ENCODE data around the gene IL22RA2. TPM values are rescaled to one million over a fixed set of nuclear protein-coding genes. Genes with fewer than 3 reads are reported as not detected.

The IL22RA2 gene
- total RNA-seq, 1 donor from 2014 or later: not detected

DNA sequence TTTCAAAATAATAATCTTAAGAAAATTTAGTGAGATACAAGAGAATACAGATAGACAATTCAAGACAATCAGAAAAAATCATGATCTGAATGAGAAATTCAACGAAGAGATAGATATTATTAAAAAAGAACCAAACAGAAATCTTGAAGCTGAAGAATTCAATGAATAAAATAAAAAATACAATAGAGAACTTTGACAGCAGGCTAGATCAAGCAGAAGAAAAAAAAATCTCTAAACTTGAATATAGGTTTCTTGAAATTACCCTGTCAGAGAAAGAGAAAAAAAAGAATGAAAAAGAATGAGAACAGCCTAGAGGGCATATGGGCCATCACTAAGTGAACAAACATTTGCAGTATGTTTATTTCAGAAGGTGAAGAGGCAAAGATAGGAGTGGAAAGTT is 39.0 kb downstream of the IL22RA2 start:
- H3K9me3 ChIP-seq: peaks cover 7% of the 10 kb centered on the region
- H3K4me1 ChIP-seq: no peaks in the 10 kb centered on the region
- no peaks in the 10 kb centered on the region for H3K36me3 ChIP-seq
- no peak overlapping the region for H3K4me3 ChIP-seq
- no peak for DNase-seq
- ATAC-seq: no peak
- no peak overlapping the region for H3K27ac ChIP-seq
- no peaks in the 10 kb centered on the region for H3K27me3 ChIP-seq
- TF ChIP-seq CTCF (IDR thresholded peaks at IDR 0.05): no peak
- intact Hi-C loops (cut with DNase I): no loop called here

DNA sequence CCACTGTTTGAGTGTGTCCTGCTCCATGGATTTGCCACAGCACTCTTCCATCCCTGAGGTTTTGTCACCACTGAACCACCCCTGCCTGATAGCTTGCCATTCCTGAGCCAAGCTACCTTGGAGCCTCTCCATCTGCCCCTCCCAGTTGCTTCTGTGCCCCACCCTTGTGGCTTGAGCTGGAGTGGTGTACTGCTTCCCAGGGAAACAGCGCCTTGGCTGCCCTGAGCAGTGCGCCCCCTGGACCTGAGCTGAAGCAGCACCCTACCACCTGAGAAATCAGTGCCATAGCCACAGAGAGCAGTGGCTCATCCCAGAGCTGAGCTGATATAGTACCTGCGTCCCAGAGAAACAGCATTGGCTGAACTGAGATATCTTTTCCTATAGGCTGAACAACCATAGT is 40.3 kb downstream of the IL22RA2 start:
- no peak for DNase-seq
- H3K4me1 ChIP-seq: no peaks in the 10 kb centered on the region
- ATAC-seq: peak; percentile 30
- H3K27me3 ChIP-seq: no peaks in the 10 kb centered on the region
- no peak overlapping the region for H3K4me3 ChIP-seq
- H3K9me3 ChIP-seq: peaks cover 7% of the 10 kb centered on the region
- intact Hi-C loops (cut with DNase I): no loop called here
- TF ChIP-seq CTCF (IDR thresholded peaks at IDR 0.05): no peak
- H3K36me3 ChIP-seq: no peaks in the 10 kb centered on the region
- no peak overlapping the region for H3K27ac ChIP-seq

- Histone ChIP-seq H3K4me3 (no peak overlapping the region), H3K36me3 (no peaks in the 10 kb centered on the region), H3K9me3 (no peaks in the 10 kb centered on the region), H3K27ac (no peak overlapping the region), H3K4me1 (no peaks in the 10 kb centered on the region), H3K27me3 (no peaks in the 10 kb centered on the region)
- ATAC-seq (no peak), DNase-seq (no peak)
- intact Hi-C loops (cut with DNase I): no loop called here
- no peak for TF ChIP-seq CTCF (IDR thresholded peaks at IDR 0.05)
Measured at GRCh38 chr6:137126875-137127485, 46.5 kb downstream of the IL22RA2 start.

- no peak overlapping the region for H3K27ac ChIP-seq
- intact Hi-C loops (cut with DNase I): no loop called here
- no peak for ATAC-seq
Measured at GRCh38 chr6:137123078-137123477, 50.4 kb downstream of the IL22RA2 start.

DNA sequence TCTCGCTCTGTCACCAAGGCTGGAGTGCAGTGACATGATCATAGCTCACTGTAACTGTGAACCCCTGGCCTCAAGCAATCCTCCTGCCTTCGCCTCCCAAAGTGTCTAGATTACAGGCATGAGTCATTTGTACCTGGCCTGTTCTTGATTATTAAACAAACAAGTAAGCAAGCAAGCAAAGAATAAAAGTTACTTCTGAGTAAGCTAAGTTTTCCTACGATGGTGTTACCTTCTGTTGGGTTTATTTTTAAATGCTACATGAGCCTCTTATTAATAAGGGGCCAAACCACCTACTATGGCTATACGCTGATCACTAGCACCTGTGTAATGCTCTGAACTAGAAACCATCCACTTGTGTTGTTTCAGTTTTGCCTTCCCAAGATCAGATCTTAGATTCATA is 50.8 kb downstream of the IL22RA2 start:
- H3K27ac ChIP-seq: no peak overlapping the region
- no peaks in the 10 kb centered on the region for H3K36me3 ChIP-seq
- intact Hi-C loops (cut with DNase I): no loop called here
- DNase-seq (no peak), ATAC-seq (no peak)
- TF ChIP-seq CTCF (IDR thresholded peaks at IDR 0.05): no peak
- no peak overlapping the region for H3K4me3 ChIP-seq
- no peaks in the 10 kb centered on the region for H3K4me1 ChIP-seq
- H3K9me3 ChIP-seq: peaks cover 8% of the 10 kb centered on the region
- no peaks in the 10 kb centered on the region for H3K27me3 ChIP-seq

More at GRCh38 chr6:137123078-137123477, 50.4 kb downstream of the IL22RA2 start:
- Histone ChIP-seq H3K4me1 (no peaks in the 10 kb centered on the region), H3K4me3 (no peak overlapping the region), H3K27me3 (no peaks in the 10 kb centered on the region), H3K9me3 (peaks cover 8% of the 10 kb centered on the region), H3K36me3 (no peaks in the 10 kb centered on the region)
- DNase-seq: no peak
- TF ChIP-seq CTCF (IDR thresholded peaks at IDR 0.05): no peak

All from upper lobe of right lung (tissue), 1 donor.